ENCODE measurements around the gene PRRG3.
"Not testable (repeated sequence)": the region's sequence is repeated elsewhere in the genome, so short reads cannot be mapped to it uniquely, and the experiment has no call there.

PRRG3 gene

DNA sequence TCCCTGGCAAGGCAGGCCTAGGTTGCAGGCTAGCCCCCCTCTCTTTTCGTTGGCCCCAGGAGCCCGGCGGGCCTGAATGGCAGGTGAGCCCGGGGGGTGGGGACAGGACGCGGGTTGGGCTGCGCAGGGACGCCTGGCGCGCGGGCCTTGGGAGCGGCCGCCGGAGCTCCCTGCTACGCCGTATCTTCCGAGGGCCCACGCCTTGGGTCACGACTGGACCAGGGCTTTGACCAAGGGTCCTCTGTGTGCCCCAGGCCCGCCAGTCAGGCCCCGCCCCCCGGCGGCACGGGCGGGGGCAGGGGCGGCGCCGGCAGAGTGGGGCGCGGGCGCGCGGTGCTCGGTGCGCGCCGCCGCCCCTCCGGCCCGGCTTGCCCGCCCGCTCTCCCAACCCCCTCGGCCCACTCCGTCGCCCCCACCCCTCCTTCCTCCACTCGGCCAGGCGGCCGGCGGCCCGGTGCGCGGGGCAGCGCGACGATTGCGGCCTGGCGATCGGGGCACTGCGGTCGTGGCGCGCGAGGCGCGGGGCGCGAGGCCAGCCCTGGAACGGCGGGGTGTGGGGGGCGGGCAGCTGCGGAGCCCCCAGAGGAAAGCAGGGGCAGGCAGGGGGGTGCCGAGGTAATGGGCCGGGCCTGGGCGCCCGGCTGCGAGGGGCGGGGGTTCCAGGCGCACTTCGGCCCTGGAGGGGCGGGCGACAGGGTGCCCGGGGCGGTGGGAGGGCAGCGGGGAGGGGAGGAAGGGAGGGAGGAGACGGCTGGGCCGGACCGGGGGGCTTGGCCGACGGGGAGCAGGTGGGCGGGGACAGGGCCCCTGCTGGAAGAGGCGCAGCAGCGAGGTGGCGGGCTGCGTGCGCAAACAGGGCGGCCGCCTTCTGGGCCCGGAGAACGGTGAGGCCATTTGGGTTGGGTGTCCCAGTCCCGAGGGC is at the start of gene PRRG3:
PRRG3 (plus strand) TSS at position 798 of the 922 bp plus-strand sequence. CDS start 3,357 bp downstream, outside the sequence.
- DNase-seq: no peak

DNA sequence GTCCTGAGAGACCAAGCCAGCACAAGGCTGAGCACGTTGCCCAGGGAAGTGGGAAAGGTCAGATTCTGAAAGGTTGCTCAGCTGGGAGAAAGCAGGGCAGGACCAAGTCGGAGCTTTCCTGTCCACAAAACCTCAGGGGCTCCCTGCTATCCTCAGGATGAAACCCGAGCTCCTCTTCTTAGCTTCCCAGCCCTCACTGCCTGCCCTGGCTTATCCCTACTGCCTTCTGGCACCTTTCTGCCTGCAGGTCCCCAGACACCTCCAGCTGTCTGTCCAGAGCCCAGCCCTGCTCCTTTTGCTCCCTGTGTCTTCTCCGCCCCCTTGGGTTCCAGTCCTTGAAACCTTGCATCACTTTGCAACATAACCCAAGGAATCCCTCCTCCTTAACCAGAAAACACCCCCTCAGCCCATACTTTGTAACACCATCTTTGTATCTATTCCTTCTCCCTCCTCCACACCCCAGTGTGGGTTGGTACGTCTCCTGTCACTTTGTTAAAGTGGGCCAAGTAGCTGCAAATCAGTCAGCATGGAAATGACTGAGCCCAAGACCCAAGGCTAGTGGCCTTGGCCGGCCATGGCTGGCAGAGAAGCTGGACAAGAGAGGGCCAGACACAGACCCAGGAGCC is 20.0 kb upstream of the PRRG3 start:
- DNase-seq: no peak

DNA sequence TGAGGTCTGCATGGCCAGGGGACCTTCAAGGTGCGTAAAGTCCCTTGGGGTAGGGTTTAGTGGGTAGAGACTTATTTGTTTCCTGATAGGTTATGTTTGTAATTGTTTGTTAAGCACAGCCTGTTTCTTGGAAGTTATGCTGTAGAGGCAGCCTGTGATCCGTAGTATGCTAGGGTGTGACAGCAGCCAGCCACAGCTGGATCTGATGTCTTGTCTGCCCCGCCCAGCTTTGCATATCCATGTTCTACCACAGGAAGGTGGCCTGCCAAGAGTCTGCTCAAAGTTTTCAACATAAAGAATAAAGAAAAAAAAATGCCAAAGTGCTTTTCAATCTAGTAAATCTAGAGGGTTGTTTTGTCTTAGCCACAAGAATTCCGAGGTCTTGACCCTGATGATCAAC is 19.1 kb upstream of the PRRG3 start:
- DNase-seq: no peak

DNA sequence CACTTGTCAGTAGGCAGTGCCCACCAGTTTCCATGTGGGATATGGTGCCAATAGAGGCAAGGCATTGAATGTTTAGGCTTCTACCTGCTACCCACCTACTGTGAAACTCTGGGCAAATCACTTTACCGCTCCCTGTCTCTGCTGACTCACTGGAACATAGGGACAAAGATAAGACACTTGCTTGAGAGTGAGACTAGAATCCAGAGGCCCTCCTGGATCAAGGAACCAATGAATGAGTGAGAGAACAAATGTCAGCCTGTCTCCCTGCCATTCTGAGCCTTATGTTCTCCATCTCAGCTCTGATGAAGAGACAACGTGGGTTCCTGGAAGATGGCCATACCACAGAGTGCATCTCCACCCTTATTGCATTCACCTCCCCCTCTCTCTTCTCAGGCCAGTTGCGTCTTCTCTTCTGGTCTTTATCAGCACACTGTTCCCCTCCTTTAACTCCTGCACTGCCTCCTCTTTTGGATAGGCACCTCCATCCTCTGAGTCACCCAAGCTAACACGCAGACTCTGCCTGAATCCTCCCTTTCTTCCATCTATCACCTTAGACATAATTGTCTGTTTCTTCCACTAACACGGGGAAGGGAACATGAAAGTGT is 15.4 kb upstream of the PRRG3 start:
- no peak for DNase-seq

DNA sequence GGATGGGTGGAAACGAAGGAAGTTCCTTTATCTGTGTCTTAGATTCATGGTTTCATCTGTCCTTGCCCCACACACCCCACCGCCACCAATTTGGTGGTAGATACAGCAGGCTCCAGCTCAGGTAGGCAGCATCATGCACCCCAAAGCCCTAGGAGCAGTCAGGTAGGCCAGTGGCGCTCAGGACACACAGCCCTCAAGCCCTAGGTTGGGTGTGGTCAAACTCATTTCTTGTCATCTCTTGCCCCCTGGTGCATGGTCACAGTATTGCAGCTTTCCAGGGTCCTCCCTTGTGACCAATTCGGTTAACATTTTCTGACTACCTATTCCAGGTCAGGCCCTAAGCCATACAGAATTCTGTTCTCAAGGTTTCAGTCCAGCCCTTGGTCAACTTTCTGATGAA is 14.5 kb upstream of the PRRG3 start:
- no peak for DNase-seq

DNA sequence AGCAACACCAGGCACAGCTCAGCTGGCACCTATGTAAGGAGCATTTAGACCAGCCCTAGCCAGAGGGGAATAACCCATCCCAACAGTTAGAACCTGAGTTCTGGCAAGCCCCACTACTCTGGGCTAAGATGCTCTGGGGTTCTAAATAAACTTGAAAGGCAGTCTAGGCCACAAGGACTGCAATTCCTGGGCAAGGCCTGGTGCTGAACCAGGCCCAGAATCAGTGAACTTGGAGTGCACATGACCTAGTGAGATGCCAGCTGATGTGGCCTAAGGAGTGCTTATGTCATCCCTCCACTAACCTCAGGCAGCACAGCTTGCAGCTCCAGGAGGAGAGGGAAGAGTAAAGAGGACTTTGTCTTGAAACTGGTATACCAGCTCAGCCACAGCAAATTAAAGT is 7.6 kb upstream of the PRRG3 start:
- no peak for DNase-seq

DNA sequence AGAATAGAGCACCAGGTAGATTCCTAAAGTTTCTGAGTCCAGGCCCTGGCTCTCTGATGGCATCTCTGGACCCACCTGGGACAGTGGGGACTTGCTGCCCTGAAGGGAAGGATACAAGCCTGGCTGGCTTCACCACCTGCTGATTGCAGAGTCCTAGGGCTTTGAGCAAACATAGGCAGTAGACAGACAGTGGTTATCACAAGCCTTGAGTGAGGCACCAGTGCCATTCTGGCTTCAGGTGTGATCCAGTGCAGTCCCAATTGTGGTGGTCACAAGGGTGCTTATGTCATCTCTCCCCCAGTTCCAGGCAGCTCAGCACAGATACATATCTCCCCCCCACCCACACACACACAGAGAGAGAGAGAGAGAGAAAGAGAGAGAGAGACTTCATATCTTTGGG is 6.6 kb upstream of the PRRG3 start:
- no peak for DNase-seq

DNA sequence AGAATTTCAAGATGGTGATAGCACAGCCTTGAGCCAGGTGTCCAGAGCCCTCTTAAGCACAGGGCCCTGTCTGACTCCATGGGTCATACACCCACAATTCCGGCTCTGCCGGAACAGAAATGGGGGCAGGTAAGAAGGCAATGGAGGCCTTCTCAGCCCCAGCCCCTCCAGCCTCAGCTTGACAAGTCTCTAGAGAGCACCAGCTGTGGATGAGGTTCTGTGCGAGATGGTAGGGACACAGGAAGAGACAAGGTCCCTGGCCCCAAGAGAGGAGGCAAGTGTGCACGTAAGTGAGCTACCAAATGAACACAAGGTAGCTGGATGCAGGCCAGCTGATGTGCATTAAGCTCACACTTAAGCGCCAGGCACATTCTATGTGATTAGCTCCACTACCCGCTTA is 2.4 kb upstream of the PRRG3 start:
- no peak for DNase-seq

DNA sequence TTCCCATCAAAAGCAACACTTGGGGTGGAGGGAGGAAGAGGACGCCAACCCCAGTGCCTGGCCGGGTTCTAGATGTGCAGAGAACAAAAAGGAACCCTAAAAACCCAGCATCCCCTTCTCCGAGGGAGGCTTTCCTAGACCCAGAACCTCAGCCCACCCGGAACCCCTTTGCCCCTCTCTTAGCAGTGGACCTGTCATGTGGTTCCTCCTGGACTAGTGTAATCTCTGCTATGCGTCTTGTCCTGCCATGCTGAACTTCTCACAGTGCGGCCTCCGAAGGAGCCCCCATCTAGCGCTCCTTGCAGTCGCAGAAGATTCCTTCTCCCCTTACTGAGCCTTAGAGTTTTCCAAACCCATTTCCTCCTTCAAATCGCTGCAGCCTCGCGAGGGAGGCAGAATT is 1.1 kb upstream of the PRRG3 start:
- DNase-seq: no peak

DNA sequence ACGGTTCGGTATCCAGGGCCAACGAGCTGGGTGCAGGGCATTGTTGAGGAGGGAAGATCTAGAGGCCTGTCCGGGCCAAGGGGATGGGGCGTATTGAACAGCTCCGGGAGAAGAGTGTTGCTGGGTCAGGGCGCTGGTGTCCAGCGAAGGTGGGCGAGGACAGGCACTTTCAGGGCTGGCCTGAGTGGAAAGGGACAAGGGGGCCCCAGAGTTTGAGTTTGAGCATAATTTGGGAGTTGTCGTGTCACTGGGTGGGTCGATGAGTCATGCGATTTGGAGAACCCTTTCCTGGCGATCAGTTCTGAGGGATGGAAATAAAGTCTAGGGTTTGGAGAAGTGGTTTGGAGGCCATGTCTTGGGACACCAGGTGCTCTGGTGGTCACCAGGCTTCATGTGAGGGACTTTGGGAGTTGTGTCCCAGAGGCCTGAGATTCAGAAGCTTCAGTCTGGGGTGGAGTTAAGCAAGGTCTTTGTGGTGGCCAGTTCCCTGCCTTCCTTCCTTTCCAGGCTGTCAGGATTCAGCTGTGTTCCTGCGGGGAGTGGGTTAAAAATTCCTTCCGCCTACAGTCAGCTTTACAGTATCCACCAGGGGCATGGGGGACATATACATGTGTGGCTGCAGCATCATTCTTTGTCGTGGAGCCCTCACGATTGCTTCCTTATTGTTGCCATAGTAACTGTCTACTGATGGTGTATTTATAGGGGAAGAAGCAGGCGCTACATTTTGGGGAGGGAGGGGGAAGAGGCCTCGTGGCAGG is 504 bp downstream of the PRRG3 start:
- DNase-seq: no peak

DNA sequence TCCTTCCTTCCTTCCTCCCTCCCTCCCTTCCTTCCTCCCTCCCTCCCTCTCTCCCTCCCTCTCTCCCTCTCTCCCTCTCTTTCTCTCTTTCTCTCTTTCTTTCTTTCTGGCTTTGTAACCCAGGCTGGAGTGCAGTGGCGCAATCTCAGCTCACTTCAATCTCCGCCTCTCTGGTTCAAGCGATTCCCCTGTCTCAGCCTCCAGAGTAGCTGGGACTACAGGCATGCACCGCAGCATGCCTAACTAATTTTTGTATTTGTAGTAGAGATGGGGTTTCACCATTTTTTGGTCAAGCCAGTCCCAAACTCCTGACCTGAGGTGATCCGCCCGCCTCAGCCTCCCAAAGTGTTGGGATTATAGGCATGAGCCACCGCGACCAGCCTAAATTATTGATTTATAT is 1.8 kb downstream of the PRRG3 start:
- DNase-seq: not testable (repeated sequence)

DNA sequence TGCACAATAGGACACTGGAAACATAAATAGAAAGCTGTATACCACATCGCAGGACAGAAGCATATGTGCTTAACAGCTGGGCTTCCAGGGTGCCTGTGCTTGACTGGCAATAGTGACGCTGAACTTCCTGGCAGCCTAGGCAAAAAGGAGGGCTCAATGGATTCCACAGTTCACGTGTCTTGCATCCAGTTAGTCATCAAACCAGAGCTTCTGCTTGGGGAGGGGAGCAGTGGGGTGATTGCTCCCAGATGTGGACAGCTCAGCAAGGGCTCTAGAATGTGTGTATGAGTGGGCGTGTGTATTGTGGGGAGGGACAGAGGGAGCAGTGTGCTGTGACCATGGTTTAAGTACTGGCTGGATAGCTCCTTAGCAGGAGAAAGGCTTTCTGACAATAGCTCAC is 2.3 kb downstream of the PRRG3 start:
- no peak for DNase-seq

DNA sequence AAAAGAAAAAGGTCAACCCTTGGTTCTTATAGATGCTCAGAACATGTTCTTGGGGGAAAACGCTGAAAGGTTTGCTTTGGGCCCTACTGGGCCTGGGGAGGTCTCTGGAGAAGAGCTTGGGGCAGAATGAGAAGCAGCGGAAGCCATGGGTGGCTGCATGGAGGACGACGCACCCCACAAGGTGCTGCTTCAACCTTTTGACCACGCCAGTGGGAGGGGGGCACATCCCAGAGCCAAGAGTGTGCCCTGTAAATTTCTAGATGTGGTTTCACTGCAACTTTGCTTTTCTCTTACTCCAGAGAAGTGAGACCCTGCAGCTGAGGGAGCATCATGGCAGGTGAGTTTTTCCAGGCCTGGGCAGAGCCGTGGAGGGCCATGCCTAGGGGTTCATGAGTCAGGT is 3.2 kb downstream of the PRRG3 start:
- no peak for DNase-seq

DNA sequence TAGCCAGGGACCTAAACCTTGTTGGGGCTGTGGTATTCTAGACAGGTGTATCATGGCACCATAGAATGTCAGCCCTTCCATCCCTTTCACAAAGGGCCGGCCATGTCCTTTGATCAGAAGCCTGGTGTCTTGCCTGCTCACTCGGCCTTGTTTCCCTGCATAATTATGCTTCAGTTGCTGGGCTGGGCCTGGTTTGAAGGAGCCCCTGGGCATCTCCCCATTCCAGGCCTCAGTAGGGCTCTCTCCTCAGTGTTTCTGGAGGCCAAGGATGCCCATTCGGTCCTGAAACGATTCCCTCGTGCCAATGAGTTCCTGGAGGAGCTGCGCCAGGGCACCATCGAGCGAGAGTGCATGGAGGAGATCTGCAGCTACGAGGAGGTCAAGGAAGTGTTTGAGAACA is 4.5 kb downstream of the PRRG3 start:
- no peak for DNase-seq

DNA sequence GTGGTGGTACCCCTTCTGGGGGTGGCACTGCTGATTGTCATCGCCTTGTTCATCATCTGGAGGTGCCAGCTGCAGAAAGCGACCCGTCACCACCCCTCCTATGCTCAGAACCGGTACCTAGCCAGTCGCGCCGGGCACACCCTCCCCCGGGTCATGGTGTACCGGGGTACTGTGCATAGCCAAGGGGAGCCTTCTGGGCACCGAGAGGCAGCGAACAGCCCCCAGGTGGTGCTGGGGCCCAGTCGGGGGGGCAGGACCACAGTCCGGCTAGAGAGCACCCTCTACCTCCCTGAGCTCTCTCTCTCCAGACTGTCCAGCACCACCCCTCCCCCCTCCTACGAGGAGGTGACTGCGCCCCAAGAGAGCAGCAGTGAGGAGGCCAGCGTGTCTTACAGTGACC is 5.3 kb downstream of the PRRG3 start:
- no peak for DNase-seq

DNA sequence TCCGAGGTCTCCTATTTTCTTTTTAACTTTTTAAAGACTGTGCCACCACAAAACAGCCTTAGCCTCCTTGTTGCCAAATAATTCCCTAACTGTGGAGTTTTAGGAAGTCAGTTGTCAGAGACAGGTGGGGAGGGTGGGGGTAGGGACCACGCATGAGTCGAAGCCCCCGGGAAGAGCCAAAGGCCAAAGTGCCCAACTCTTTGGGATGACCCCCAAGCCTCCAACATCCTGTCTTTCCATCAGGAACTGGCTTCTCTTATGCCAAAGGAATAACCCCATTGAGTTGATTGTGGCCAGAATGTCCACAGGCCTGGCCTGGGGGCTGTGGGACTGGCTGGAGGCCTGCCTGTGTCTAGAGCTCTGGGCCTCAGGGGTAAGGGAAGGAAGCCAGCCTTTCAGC is 5.8 kb downstream of the PRRG3 start:
- no peak for DNase-seq

DNA sequence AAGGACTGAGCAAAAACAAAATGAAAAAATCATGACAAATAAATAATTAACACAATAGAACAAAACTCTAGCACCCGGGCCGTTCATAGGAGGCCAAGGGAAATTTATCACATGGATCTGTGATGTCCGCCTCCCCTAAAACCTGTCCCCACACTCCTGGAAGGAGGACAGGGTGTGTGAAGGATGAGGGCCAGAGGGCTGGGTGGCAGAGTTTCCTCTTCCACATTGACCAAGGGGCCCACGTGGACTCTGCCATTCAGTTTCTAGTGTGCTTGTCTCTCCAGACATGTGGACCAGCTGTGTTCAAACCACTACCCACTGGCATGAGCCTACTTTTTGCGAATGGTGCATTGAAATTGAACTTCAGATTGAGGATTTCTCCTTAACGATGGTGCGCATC is 6.3 kb downstream of the PRRG3 start:
- no peak for DNase-seq

DNA sequence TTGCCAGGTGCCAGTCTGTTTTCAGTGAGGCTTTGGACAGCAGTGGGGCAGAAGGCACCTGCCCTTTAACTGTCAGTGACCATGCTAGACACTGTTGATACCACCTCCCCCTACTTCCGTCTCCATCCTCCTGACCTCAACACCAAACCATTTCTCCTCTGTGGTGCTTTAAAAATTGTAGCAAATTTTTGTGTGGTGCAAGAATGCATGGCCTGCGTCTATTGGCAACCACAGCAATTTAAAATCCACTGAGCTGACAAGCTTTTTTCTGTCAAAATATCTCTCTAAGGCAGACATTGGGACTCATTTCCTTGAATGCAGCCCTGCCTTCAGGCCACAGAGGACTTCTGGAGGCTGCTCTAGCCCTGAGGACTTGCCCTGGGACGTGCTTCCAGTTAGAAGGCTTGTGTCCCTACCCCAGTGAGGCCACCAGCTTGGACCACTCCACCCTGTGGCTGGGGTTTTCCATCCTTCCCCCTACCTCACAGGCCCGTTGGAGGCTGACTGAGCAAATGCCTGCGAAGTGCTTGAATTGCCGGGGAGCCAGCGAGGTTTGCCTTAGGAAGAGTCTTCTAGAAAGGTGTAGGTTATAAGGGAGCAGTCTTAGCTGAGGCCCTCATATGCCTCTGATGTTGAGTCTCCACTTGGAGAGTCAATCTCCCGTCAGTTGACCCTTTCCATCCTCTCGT is 6.9 kb downstream of the PRRG3 start:
- DNase-seq: no peak

DNA sequence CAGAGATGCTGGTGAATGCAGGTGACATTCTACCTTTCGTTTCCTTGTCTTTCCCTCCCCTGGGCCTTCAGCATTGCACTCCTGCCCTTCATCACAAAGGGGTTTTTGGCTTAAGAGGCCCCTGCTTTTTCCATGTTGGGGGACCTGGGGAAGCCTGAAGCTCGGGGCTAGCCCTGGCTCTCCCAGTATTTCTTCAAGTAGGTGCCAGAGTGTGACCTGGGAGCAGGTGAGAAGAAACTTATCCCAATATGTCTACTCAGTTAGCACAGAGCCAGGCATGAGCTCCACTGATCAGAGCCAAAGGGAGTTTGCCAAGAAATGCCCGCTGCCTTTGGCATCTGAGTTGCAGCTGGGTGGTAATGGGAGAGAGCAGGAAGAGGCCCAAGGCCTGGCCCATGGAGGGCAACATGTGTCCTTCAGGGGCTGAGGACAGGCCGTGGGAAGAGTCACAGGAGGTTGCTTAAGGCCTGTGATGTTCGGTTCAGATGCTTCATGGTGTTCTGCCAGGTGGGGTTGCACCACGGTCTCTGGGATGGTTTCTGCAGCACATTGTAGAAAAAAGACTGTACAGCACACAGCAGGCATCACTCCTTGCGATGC is 7.6 kb downstream of the PRRG3 start:
- DNase-seq: no peak

DNA sequence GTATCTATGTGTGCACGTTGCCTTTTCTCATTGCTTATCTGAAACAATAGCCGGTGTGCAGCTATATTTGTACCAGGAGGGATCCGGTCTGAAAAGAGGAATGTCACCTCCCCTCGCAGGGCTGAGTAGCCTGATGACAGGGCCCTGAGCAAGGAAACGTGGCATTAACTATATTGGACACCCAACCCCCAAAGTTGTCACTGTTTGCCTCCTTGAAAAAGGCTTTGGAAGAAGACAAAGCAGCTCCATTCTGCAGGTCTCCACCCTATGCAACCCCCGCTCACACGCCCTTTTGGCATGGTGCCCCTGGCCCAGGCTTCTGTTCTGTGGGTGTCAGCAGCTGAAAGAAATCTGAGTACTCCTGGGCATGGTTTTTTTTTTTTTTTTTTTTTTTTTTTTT is 8.2 kb downstream of the PRRG3 start:
- DNase-seq: no peak

DNA sequence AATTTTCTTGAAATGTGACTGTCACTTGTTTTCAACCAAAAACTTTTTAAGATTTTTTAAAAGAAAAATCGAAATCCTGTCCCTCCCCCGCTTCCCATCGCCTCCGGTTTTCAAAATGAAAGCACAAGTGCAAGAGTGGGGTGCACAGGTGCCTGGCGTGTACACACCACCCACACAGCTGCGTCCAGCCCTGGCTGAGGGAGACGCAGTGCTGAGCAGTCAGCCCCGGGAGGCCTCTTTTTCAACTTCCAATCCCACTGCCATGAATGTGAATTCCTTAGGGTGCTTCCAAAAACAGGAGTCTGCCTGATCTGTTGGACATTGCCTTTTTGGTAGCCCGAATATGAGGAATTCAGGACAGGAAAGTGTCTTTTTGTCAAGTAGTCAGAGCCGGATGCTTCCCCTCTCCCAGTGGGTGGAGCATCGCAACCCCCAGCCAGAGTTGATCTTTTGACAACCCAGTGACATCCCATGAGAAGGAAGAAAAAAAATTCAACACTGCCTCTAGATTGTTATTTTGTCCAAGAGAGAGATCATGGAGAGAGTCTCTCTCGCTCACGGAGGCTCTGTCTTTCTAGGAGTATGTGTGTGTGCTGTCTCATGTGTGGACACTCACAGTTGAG is 8.9 kb downstream of the PRRG3 start:
- DNase-seq: no peak

DNA sequence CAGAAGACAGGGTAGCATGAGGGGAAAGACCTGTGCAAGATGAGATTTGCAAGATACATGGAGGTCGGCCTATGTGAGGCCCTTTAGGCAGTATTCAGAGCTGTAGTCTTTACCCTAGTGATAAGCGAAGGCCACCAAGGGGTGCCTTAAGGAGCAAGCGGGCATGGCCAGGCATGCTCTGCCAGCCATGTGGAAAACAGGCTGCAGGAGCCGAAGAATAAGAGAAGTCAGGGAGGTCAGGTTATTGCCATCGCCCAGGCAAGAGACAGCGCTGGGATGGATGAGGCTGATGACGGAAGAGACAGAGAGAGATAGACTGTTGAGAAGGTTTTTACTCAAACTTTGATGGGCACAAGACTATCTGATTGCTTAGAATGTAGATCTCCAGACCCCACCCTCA is 13.6 kb downstream of the PRRG3 start:
- no peak for DNase-seq

All from SIG-M5 (cell line).